Measurements from ENCODE around the gene TMEM245.

GRCh38 chr9:109138421-109138820, 18.7 kb upstream of the TMEM245 start:
- TF ChIP-seq CTCF (IDR thresholded peaks at IDR 0.05) (no peak), POLR2A (IDR thresholded peaks at IDR 0.05) (no peak)
